GM21619 (cell line): Measurements from ENCODE around the gene EXD3.

ENCODE experiments used
- ATAC-seq: cut with Tn5 transposase; IDR thresholded peaks from one replicate; pipeline ENCODE4 v1.9.1; 2021; ENCODE audit not compliant: unreplicated experiment

Gene EXD3

DNA sequence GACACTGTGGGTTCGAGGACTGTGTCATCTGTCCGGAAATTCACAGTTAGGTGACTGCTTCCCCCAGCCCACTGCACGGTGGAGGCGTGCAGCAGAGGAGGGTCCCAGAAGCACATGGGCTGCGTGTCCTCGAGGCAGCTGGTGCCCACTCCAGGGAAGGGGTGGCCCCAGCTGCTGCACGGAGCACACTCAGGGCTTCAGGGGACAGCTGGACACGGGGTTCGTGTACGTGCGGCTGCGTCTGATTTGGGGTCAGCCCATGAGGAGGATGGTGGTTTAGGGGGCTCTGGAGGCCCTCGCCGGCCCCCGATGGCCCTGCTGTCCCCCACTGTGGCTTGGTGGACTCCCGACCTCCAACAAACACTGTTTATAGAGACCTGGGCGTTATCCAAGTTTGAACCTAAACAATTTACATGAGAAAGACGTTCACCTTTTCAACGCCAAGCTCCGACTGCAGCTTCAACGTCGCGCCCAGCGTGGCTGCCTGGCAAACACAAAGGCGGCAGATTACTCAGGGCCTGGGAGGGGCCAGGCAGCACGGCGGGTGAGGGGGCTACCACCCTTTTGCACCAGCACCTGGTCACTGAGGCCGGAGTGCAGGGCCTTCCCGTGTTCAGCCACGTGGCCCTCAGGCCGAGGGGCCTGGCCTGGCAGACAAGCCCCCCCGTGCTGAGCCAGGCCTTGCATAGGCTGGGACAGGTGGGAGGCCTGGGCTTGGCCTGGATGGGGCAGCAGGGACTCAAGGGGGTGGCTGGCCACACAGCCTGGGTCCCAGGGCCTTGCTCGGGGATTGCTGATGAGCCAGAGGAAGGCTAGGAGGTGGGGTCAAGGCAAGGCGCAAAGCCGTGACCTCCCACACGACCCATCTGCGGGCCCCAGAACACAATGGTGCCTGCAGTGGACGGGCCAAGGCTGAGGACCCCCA, 55.2 kb downstream of the EXD3 start:
- no peak for ATAC-seq

DNA sequence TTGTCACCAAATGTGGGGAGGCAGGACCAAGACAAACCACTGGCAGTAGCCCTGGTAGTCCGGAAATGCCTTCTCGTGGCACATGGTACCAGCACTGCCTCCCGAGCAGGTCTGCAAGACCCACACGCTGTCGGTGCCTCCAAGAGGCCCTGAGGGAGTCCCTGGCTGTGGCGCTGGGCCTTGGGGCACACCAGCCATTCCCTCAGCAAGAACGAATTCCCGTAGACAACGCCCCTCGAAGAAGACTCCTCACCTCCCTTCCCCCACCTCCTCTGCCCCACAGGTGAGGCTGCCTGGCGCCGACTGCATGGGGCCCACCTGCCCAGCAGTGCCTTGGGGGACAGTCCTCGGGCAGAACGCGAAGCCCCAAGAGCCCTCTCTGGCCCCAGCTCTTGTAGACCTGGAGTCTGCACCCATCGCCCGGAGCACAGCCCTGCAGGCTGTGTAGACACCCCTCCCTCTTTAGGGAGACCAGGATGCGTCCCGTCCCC, 56.0 kb downstream of the EXD3 start:
- ATAC-seq = no peak

DNA sequence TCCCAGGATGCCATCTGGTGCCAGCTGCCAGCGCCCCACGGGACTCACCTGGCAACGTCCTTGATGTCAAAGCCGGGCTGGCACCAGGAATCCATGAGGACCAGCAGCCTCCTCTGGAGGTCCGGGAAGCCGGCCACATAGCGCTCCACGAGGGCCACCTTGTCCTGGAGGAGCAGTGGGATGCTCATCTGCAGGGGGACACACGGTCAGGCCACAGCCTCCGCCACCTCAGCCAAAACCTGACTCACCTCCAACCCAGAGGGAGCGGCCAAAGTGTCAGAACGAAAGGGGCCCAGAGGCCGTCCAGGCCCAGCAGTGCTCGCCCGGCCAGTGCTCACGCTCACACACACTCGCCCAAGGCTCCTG, 56.5 kb downstream of the EXD3 start:
- no peak for ATAC-seq

DNA sequence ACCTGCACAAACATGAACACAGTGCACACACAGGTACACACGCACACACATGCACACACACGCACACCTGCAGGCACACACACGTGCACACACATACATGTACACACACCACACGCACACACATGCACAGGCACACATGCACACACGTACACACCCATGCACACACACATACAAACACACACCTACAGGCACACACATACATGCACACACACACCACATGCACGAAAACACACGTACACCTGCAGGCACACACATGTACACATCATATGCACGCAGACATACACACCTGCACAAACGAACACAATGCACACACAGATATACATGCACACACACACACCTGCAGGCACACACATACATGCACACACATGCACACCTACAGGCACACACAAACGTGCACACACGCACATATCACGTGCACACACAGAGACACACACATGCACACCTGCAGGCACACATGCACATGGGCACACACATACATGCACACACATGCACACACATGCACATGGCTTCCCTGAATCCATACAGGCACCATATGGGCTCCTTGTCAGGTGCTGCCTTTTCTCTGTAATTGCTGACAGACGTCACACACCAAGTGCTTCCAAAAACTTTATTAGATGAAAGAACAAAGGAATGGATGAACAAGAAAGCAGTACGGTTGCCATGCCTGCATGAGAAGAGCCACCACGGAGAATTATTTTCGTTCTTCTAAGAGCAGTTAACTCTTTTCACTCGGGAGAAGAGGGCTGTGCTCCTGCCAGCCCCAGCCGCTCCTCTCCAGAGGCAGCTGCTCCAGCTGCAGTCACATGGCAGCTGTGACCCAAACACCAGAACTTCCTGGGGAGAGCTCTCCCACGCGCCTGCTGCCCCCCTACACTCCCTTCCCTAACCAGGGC, 57.2 kb downstream of the EXD3 start:
- no peak for ATAC-seq

DNA sequence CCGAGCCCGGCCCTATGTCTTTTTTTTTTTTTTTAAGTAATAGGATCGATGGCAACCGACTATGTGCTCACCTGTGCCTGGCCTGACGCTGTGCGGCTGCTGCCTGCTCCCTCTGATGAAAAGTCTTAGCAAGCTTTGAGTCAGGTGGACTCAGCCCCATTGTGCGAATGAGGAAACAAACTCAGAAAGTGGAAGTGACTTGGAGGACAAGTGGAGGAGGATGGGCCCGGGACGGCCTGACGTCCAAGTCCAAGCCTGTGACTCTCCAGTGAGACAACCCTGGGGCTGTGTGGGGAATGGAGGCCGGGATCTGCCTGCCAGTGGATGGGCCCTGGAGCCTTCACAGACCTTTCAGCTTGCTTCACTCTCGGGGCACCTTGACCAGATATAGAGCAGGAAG, 57.9 kb downstream of the EXD3 start:
- no peak for ATAC-seq

DNA sequence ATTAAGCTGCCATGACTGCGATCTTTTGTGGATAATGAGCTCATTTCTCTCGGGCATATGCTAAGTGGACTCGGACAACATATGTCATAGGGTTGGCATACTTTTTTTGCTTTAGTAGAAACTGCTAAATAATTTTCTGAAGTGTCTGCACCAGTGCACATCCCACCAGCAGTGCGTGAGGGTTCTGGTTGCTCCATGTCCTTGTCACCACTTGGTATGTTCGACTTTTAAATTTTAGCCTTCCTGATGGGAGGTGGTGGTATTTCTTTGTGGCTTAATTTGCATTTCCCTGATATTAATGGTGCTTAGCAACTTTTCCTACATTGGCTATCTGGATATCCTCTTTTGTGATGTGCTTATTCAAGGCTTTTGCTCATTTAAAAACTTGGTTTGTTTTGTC, 63.1 kb downstream of the EXD3 start:
- ATAC-seq = no peak

DNA sequence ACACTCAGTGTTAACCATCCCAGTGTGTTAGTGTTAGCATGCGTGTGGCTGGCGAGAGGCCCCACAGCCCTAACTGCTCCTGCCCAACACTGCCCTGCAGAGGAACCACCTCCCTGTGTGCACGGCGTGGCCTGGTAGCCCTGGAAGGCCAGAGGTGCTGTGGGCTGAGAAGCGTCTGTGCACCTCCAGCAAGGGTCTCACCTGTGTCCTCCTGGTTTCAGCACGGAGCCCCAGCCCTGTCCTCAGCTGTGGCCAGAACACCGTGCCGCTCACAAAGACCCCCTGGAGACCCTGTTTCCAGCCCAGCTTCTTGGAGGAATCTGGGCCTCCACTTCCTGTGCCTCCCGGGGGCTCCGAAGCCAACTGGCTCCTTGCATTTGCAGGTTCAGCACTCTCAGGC, 64.8 kb downstream of the EXD3 start:
- no peak for ATAC-seq

GRCh38 chr9:137357166-137357565, 65.8 kb downstream of the EXD3 start:
- no peak for ATAC-seq

- ATAC-seq = no peak
Measured at GRCh38 chr9:137355761-137356365, 67.1 kb downstream of the EXD3 start.

- ATAC-seq = no peak
Measured at GRCh38 chr9:137354845-137355760, 67.9 kb downstream of the EXD3 start.

GRCh38 chr9:137354153-137354844, 68.7 kb downstream of the EXD3 start:
- no peak for ATAC-seq

DNA sequence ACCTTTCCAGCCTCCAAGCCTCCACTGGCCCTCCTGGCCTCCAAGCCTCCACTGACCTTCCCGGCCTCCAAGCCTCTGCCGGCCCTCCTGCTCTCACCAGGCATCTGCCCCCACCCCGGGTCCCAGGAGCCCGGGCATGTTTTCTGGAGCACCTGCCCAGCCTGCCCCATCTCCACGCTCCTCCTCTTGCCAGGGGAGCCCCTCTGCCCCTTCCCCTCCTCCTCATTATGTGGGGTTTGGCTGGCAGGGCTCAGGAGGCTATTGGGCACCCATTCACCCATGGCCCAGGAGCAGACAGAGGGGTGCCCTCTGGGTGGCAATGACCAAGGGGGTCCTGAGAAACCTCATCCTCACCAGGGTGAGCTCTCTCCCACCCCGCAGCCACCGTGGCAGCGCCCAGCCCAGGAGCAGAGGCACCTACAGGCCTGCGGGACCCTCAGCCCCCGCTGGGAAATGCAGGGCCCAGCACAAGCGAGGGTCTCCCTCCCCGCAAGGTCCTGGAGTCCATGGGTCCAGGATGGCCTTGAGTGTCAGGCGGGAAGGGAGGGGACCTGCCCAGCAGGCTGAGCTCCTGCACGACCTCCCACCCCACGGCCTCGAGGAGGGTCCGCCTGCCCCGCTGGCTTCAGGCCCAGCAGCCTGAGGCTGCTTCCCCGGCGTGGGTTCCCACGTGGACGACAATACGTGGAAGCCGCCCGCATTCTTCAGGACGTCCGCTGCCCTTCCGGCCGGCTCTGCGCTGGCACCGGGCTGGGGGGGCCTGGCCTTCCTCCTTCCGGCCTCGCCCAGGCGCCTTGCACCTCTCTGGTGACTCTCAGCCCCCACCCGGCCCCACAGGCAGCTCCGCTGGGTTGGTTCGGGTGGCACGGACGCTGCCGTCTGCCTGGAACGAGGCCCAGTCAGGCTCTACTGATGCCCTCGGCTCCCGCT, 69.5 kb downstream of the EXD3 start:
- ATAC-seq = no peak

DNA sequence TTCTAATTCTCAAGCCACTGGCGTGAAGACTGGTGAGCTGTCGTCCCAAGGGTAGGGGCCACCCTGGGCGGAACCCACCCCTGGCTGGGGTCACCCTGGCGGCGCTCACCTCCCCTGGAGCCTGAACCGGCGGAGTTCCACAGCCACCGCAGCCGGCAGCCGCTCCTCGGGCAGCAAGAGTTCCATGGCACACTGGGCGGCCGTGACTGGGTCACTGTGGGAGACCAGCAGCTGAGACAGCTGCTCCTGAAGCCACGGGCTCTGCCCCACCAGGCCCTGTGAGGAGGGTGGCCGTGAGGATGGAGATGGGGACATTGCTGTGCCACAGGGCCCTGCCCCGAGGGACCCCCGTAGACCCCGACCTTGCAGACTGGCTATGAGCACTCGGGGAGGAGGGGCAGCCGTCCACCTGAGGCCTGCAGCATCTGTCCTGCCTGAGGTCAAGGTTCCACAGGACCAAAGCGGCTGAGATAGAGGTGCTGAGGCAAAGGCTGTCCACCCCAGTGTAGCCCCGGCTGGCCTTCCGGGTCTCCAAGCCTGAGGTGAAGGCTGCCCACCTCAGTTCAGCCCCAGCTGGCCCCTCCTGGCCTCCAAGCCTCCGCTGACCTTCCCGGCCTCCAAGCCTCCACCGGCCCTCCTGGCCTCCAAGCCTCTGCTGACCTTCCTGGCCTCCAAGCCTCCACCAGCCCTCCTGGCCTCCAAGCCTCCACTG, 70.3 kb downstream of the EXD3 start:
- ATAC-seq = no peak

GRCh38 chr9:137351781-137352501, 71.0 kb downstream of the EXD3 start:
- no peak for ATAC-seq

GRCh38 chr9:137350696-137351584, 72.0 kb downstream of the EXD3 start:
- ATAC-seq = no peak

DNA sequence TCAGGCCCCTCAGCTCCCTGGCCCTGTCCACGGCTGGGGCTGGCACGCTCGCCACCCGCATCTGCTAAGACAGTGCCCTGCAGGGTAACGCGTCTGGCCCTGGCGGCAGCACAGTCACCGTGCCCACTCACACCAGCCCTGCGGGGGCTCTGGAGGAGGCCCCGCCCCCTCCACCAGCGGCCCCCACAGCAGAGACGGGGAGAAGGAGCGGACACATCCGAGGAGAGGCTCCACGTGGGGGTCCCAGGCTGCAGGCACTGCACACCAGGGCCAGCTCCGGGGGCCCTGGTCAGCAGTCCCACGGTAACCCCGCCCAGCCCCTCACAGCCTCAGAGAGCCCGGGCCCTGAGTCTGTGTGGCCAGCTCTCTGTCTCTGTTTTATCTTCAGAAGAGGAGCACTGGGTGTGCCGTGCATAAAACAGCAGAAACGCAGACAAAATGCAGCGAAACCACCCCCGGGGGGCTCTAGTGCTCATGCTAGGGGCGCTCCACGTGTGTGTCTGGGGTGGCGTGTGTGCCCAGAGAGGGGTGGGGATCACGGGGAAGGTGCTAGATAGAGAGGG, 73.4 kb downstream of the EXD3 start:
- no peak for ATAC-seq
